ENCODE data around the gene TSFM. TPM values are rescaled to one million over a fixed set of nuclear protein-coding genes. Genes with fewer than 3 reads are reported as not detected.
"Not testable (repeated sequence)": the region's sequence is repeated elsewhere in the genome, so short reads cannot be mapped to it uniquely, and the experiment has no call there.

TSFM gene
- total RNA-seq, 1 donor from 2014 or later, result 47.7 TPM

- intact Hi-C loops (cut with DNase I); DNase-seq (ENCODE audit: low spot score): not testable (repeated sequence)
Measured at GRCh38 chr12:57774634-57775033, 8.0 kb upstream of the TSFM start.

DNA sequence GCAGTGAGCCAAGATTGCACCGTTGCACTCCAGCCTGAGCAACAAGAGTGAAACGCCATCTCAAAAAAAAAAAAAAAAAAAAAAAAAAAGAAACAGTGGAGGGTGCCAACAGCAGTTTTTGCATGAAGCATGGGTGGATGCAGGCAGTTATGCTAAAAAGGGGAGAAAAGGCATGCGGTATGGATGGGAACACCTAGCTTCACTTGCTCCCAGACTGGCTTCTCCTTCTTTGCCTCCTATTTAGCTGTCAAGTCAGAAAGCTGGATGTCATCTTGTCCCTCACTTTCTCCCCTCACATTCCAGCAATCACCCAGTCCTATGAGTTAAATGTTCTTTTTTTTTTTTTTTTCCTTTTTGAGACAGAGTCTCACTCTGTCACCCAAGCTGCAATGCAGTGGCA is 7.5 kb upstream of the TSFM start:
- intact Hi-C loops (cut with DNase I), result no loop called here

GRCh38 chr12:57775563-57776246 is 6.9 kb upstream of the TSFM start:
- DNase-seq (ENCODE audit: low spot score), result no peak
- intact Hi-C loops (cut with DNase I), result no loop called here

More for the DNA sequence above, 7.5 kb upstream of the TSFM start:
- DNase-seq (ENCODE audit: low spot score), result no peak

DNA sequence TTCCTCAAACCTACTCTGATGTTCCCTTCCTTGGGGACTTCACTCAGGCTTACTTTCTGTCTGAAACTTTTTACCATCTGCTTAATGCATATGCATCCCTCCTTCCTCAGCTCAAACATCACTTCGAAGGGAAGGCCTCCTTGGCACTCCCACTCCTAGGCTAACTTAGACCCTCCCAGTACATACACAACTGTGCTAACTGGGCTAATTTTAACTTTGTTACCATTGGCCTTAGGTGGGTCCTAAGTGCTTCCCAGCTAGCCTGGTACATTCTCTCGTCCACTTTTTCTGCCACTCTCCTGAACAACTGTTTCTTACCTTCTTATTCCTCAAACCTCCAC is 6.4 kb upstream of the TSFM start:
- intact Hi-C loops (cut with DNase I), result no loop called here

DNA sequence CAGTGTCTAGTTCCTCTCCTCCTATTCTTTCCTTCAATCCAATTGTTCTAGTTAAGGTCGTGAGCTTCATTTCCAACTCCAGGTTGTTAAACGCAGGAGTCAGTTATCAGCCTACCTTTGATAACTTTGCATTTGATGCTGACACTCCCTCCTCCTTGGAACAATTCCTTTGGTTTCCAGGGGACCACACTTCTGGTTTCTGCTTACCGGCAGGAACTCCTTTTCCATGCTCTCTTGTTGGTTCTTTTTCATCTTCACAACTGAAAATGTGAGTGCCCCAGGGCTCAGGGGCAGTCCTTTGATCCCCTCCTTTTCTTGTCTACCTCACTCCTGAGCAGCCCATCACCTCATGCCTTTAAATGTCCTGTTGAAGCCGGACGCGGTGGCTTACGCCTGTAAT is 5.2 kb upstream of the TSFM start:
- DNase-seq (ENCODE audit: low spot score), result no peak
- intact Hi-C loops (cut with DNase I), result no loop called here

More for the DNA sequence above, 6.4 kb upstream of the TSFM start:
- no peak for DNase-seq (ENCODE audit: low spot score)

DNA sequence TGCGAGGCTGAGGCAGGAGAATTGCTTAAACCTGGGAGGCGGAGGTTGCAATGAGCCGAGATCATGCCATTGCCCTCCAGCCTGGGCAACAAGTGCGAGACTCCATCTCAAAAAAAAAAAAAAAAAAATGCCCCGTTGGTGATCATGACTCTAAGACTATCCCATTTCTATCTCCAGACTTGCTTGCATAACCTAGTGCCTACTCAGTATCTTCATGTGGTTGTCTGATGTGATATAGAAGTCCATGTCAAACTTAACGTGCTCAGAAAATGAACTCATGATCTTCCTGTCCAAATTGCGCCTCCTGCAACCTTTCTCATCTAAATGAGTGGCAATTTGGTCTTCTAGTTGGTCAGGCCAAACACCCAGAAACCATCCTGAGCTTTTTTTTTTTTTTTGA is 4.7 kb upstream of the TSFM start:
- no peak for DNase-seq (ENCODE audit: low spot score)
- intact Hi-C loops (cut with DNase I), result no loop called here

DNA sequence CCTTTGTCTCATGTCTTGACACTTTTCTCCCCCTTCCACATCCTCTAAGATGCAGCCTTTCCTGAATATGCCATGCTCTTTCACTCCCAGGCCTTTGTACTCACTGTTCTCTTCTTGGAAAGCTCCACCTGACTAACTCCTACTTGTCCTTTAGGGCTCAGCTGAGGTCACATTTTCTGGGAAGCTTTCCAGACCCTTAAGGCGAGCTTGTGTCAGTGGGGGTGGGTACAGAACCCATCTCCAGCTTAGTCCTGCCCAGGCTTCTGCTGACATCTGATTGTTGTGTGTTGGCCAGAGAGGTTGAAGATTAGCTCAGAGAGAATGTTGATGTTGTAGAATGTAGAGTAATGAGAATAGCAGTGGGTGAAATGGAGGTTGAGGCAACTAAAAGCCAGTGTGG is 2.9 kb upstream of the TSFM start:
- intact Hi-C loops (cut with DNase I), result no loop called here
- no peak for DNase-seq (ENCODE audit: low spot score)

DNA sequence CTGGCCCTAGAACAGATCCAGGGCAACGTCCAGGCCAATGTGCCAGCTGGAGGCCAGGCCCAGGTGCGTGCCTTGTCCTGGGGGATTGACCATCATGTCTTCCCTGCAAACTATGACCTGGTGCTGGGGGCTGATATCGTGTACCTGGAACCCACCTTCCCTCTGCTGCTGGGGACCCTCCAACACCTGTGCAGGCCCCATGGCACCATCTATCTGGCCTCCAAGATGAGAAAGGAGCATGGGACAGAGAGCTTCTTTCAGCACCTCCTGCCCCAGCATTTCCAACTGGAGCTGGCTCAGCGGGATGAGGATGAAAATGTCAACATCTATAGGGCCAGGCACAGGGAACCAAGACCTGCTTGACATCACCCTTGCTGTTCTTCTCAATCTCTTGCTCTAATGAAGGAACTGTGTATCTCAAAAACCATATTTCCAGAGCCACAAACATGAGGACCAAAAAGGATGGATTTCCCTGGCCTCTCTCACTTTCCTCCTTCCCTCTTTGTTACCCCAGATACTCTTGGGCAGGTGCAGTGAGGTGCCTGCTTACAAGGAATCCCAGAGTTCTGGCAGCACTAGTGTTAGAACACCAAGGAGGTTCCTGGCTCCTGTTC is 2.2 kb upstream of the TSFM start:
- no peak for DNase-seq (ENCODE audit: low spot score)
- intact Hi-C loops (cut with DNase I), result no loop called here

GRCh38 chr12:57781244-57781643 is 1.3 kb upstream of the TSFM start:
- intact Hi-C loops (cut with DNase I), result no loop called here
- DNase-seq (ENCODE audit: low spot score), result no peak

- DNase-seq (ENCODE audit: low spot score), result no peak
- intact Hi-C loops (cut with DNase I), result loop anchor here (1.0 to 2.0 kb wide), 2 partner anchors 10 to 21 kb away; partner anchors contain the start of genes EEF1AKMT3 and METTL1
Measured at GRCh38 chr12:57781801-57782200, 786 bp upstream of the TSFM start.

- DNase-seq (ENCODE audit: low spot score), result no peak
- intact Hi-C loops (cut with DNase I), result loop anchor here (1.0 to 2.0 kb wide), 2 partner anchors 10 to 21 kb away; partner anchors contain the start of genes EEF1AKMT3 and METTL1
Measured at GRCh38 chr12:57782243-57782607, 362 bp upstream of the TSFM start.

DNA sequence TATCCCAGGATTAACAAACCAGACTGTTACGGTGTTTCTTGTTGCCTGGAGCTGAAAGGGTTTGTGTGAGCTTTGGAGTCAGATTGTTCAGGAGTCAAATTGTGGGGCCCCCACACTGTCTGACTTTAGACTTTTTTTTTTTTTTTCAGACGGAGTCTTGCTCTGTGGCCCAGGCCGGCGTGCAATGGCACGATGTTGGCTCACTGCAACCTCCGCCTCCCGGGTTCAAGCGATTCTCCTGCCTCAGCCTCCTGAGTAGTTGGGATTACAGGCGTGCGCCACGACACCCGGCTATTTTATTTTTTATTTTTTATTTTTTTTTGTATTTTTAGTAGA is 847 bp downstream of the TSFM start:
- intact Hi-C loops (cut with DNase I), result loop anchor here (2.0 kb wide), 1 partner anchor 19 kb away; no protein-coding TSS in a partner anchor
- no peak for DNase-seq (ENCODE audit: low spot score)

- intact Hi-C loops (cut with DNase I), result loop anchor here (2.0 kb wide), 1 partner anchor 19 kb away; no protein-coding TSS in a partner anchor
- no peak for DNase-seq (ENCODE audit: low spot score)
Measured at GRCh38 chr12:57783861-57784260, 1.3 kb downstream of the TSFM start.

- intact Hi-C loops (cut with DNase I), result no loop called here
- no peak for DNase-seq (ENCODE audit: low spot score)
Measured at GRCh38 chr12:57793920-57794319, 11.3 kb downstream of the TSFM start.

- no peak for DNase-seq (ENCODE audit: low spot score)
- intact Hi-C loops (cut with DNase I), result no loop called here
Measured at GRCh38 chr12:57795354-57795753, 12.8 kb downstream of the TSFM start.

DNA sequence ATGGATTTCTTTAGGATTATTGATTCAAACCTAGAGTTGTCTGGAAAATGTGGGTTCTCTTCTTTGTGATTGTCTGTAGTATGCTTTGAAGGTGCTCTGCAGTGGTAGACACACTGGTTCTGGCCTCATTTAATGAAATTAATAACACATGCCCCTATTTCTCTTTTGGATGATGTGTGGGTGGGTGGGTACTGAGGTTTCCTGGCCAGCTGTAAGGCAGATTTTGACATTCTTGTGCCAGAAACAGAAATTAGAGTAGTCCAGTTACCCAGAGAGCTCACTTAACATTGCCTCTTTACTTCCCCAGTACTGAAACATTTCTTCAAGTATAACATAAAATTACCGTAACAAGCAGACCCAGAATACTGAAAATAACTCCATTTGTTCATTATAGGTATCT is 14.4 kb downstream of the TSFM start:
- DNase-seq (ENCODE audit: low spot score), result no peak
- intact Hi-C loops (cut with DNase I), result no loop called here

DNA sequence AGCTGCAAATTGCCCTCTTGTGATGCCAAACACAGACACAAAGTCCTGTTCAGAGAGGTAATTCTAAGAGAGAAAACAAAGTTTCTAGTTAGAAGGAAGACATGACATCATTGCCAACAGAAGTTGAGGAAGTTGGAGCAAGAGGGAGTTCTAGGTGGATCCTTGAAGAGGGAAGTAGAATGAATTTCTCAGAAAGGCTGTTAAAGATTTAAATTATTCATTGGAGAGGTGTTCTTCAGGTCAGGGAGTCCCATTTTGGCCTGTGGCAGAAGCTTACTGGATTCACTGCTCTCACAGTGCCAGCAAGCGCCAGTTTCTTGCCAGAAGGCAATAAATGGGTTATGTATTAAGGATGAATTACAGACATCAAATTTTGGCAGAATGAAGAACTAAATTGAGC is 15.3 kb downstream of the TSFM start:
- no peak for DNase-seq (ENCODE audit: low spot score)
- intact Hi-C loops (cut with DNase I), result no loop called here

- intact Hi-C loops (cut with DNase I), result no loop called here
Measured at GRCh38 chr12:57800965-57801364, 18.4 kb downstream of the TSFM start.

GRCh38 chr12:57802607-57803006 is 20.0 kb downstream of the TSFM start:
- intact Hi-C loops (cut with DNase I), result loop anchor here (2.0 kb wide), 3 partner anchors 20 to 102 kb away; partner anchors contain the start of gene TSFM
- no peak for DNase-seq (ENCODE audit: low spot score)

More at GRCh38 chr12:57800965-57801364, 18.4 kb downstream of the TSFM start:
- no peak for DNase-seq (ENCODE audit: low spot score)

DNA sequence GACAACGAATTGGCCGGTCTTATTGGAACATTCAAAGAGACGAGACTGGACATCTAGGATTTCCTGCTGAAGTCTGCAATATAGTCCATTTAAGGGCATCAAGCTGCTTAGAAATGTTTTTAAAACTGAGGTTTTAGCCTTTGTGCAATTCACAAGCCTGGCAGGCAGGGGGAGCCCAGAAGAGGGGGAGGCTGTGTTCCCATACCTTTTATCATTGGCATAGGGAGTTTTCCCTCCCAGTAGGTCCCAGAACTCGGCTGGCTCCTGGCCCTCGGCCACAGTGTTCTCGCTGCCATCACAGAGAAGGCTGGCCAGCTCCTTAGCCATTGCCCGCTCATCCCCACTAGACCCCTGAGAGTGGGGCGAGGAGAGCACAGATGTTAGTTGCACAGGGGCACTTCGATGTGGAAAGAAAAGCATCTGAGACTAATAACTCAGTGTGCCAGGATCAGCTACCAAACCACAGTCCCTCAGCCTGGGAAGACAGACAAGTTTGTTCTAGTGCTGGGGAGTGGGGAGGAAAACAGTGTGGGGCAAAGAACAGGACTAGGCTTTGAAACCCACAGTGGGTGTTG is 20.8 kb downstream of the TSFM start:
- intact Hi-C loops (cut with DNase I), result loop anchor here (2.0 kb wide), 3 partner anchors 21 to 101 kb away; partner anchors contain the start of gene TSFM

DNA sequence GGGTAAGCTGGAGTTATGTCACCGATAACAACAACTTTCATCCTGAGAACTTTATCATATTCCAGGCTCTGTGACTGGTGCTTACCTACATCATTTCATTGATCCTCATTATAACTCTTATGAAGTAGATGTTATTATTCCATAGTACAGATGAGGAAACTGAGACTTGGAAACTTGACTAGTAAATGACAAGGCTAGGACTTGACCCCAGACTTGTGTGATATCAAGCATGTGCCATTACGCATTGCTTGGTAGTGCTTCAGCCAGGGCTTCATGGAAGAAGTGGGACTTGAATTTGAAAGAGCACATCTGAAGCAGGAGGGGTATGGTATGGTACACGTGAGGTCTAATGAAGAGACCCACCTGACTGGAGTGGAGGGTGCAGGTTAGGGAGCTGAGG is 24.1 kb downstream of the TSFM start:
- DNase-seq (ENCODE audit: low spot score), result no peak
- intact Hi-C loops (cut with DNase I), result no loop called here

More for the DNA sequence above, 20.8 kb downstream of the TSFM start:
- DNase-seq (ENCODE audit: low spot score), result no peak
